Measurements from ENCODE around the gene OR8A1.
"Not testable (repeated sequence)": the region's sequence is repeated elsewhere in the genome, so short reads cannot be mapped to it uniquely, and the experiment has no call there.

OR8A1 gene

DNA sequence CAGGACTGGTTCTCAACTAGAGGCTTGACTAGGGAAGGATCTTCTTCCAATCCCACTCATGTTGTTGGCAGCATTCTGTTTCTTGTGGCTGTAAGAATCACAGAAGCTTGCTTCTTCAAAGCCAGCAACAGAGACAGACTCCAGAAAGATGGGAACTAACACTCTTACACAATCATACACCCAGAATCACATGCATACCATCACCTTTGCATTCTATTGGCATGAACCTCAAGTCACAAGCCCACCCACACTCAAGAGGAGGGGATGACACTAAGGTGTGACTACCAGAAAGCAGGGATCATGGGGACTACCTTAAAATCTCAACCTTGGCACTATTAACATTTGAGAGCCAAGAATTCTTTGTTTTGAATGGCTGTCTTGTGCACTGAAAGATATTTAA lies 27.8 kb downstream of the OR8A1 start:
- DNase-seq = peak; percentile 22

DNA sequence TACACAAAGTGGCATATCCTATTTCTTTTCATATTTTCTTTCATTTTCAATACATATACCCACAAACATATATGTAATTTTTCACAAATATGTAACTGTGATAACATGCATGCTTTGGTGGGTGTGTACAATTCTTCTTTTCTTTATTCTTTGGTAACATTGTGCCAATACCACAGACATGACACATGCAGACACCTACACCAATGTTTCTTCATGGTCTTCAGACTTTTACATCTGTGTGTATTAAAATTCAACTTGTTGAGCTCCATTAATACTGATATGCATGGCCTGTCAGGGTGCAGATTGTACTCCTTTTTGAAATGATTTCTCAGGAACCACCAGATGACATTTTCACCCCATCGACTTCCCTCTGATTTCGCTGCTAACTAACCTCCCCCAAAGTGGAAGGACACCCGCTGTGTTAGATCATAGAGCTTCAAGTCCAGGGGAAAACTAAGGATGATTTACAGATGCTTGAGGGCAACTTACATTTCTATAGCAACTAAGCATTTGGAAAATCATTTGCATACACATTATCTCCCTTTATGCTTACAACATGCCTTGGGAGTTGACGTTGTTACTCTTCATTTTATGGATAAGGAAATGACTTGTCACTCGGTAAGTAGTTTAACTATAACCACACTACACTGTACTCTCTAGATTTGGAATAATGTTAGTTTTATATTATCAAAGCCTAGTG lies 31.0 kb downstream of the OR8A1 start:
- DNase-seq = no peak

- DNase-seq = peak; percentile 21
Measured at GRCh38 chr11:124602193-124602592, 32.4 kb downstream of the OR8A1 start.

DNA sequence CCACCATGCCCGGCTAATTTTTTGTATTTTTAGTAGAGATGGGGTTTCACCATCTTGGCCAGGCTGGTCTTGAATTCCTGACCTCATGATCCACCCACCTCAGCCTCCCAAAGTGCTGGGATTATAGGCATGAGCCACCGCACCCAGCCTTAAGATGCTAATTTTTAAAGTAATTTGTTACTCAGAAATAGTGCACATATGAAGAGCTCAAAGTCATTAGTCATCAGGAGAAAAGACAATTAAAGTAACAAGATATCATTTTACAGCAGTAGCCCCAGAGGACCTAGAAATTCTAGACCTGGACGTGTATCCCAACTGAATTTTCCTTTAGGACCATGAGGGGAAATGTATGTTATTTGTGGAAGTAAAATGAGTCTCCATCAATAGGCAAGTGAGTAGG lies 32.9 kb downstream of the OR8A1 start:
- not testable (repeated sequence) for DNase-seq

- DNase-seq = peak; percentile 90
Measured at GRCh38 chr11:124605719-124606118, 35.9 kb downstream of the OR8A1 start.

DNA sequence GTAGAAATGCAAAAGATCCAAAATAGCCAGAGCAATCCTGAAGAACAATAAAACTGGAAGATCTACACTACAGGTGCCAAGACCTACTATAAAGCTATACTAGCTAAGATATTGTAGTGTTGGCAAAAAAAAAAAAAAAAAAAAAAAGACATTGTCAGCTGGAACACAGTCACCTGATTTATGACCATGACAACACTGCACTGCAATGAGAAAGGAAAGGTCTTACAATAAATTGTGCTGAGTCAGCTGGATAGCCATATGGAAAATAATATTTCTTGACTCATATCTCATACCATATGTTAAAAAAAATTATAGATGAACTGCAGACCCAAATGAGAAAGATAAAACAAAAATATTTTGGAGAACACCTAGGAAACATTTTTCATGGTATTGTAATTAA lies 38.4 kb downstream of the OR8A1 start:
- peak; percentile 23 for DNase-seq

DNA sequence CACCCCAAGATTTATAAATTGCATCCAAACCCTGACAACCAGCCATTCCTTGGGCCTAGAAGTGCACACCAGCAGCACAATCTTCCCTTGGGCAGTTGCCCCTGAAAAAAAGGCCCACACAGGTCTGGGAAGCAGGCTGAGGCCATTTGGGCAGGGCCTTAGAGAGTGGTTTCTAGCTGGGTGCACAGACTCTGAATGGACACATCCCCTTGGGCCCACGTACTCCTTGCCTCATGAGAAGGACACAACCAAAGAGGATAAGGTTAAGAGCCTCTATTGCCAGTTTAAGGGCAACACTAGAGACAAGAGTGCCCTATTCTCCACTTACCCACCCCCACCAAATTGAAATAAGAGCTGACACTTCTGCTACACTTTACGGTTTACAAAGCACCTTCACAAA lies 40.5 kb downstream of the OR8A1 start:
- no peak for DNase-seq

GRCh38 chr11:124611064-124611463 lies 41.3 kb downstream of the OR8A1 start, which contains the start of gene PANX3:
PANX3 (plus strand) TSS chr11:124611428; CDS start chr11:124611557, 129 bp downstream.
- DNase-seq = no peak

- DNase-seq = no peak
Measured at GRCh38 chr11:124612045-124612444, 42.2 kb downstream of the OR8A1 start.

- no peak for DNase-seq
Measured at GRCh38 chr11:124612567-124613246, 42.9 kb downstream of the OR8A1 start.

- no peak for DNase-seq
Measured at GRCh38 chr11:124618863-124619262, 49.1 kb downstream of the OR8A1 start.

All from inflammatory macrophage treated with lipopolysaccharide for 4 hours (primary cell).